T-helper 2 cell treated with Interferon-gamma antibody and Interleukin-4, amounts not matched to agents 5 μg/mL and 100 μg/mL, for 36 hours (primary cell): ENCODE results near the gene SEPTIN8.
"Not testable (repeated sequence)": the region's sequence is repeated elsewhere in the genome, so short reads cannot be mapped to it uniquely, and the experiment has no call there.

Experiments
- DNase-seq: peaks from one replicate; pipeline ENCODE4 v3.0.0; 2021; ENCODE audit warnings: low spot score
- H3K27ac Mint-ChIP-seq: one replicate; pipeline ENCODE4 v1.8.0; 2021; ENCODE audit warnings: mild to moderate bottlenecking, mixed read lengths
- H3K27me3 Mint-ChIP-seq: one replicate; pipeline ENCODE4 v1.8.0; 2021; ENCODE audit warnings: low read depth, mixed read lengths
- H3K36me3 Mint-ChIP-seq: one replicate; pipeline ENCODE4 v1.8.0; 2021; ENCODE audit warnings: low read depth, mixed read lengths
- H3K4me1 Mint-ChIP-seq: one replicate; pipeline ENCODE4 v1.8.0; 2021; ENCODE audit warnings: low read depth, mixed read lengths
- H3K4me3 Mint-ChIP-seq: one replicate; pipeline ENCODE4 v1.8.0; 2022; ENCODE audit warnings: mild to moderate bottlenecking, moderate library complexity, mixed read lengths
- H3K9me3 Mint-ChIP-seq: one replicate; pipeline ENCODE4 v1.8.0; 2021; ENCODE audit warnings: mixed read lengths

SEPTIN8 gene

DNA sequence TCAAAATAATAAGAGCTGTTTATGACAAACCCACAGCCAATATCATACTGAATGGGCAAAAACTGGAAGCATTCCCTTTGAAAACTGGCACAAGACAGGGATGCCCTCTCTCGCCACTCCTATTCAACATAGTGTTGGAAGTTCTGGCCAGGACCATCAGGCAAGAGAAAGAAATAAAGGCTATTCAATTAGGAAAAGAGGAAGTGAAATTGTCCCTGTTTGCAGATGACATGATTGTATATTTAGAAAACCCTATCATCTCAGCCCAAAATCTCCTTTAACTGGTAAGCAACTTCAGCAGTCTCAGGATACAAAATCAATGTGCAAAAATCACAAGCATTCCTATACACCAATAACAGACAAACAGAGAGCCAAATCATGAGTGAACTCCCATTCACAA, 27.2 kb upstream of the SEPTIN8 start:
- H3K27me3 Mint-ChIP-seq = peaks cover 58% of the 10 kb centered on the region
- H3K36me3 Mint-ChIP-seq, DNase-seq, H3K4me3 Mint-ChIP-seq, H3K9me3 Mint-ChIP-seq, H3K27ac Mint-ChIP-seq, H3K4me1 Mint-ChIP-seq: not testable (repeated sequence)

DNA sequence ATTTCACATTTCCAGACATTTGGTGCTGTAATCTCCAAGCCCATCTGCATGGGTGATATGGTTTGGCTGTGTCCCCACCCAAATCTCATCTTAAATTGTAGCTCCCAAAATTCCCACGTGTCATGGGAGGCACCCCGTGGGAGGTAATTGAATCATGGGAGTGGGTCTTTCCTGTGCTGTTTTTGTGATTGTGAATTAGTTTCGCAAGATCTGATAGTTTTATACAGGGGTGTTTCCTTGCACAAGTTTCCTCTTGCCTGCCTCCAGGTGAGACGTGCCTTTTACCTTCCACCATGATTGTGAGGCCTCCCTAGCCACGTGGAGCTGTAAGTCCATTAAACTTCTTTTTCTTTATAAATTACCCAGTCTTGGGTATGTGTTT, 25.6 kb upstream of the SEPTIN8 start:
- not testable (repeated sequence) for H3K4me1 Mint-ChIP-seq, H3K36me3 Mint-ChIP-seq, H3K27ac Mint-ChIP-seq, DNase-seq, H3K9me3 Mint-ChIP-seq, H3K4me3 Mint-ChIP-seq
- H3K27me3 Mint-ChIP-seq = peaks cover 58% of the 10 kb centered on the region

DNA sequence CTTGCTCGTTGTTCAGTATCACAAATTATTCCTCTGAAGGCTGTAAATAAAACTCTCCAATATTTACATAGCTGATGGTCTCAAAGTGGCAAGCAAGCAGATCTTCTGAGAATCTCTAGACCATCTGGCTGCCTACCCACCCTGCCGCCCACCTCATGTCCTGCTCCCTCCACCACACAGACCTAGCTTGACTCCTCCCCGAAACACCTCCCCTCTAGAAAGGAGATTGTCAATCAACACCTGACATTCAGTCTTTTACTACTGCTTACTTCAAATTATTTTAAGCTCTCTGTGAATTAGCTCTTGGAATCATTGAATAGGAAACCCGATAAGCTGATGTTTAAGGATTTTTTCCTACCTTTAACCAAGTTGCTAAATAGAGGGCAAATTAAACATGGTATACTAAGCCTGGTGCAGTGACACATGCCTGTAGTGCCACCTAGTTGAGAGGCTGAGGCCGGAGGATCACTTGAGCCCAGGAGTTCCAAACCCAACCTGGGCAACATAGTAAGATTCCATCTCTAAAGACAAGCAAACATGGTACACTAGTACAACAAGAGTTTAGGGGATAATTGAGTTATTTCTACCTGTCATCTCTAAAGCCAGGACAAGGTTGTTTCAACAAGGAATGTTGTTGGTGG, 25.1 kb upstream of the SEPTIN8 start:
- Mint-ChIP-seq H3K4me3 (no peak overlapping the region), H3K4me1 (peaks cover 4% of the 10 kb centered on the region), H3K36me3 (no peaks in the 10 kb centered on the region), H3K9me3 (no peaks in the 10 kb centered on the region), H3K27ac (no peak overlapping the region), H3K27me3 (peaks cover 56% of the 10 kb centered on the region)
- no peak for DNase-seq

DNA sequence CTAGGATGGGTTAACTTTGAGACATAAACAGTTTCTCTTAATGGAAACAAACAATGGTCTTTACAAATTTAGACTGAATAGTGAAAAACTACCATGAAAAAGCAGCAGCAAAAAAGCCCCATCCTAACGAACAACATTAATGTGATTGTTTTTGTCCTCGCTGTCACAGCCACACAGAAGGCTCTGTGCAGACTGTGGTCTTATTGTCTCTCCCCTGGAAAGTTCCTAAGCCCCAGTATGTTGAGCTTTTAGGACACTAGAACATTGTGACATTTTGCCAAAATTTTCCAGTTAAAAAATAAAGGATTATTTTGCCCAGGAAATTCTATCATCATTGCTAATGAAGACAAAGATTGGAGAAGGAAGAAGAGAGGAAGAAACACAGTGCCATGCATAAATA, 23.5 kb upstream of the SEPTIN8 start:
- Mint-ChIP-seq H3K4me1 (peaks cover 4% of the 10 kb centered on the region), H3K4me3 (no peak overlapping the region), H3K36me3 (no peaks in the 10 kb centered on the region), H3K27me3 (peaks cover 58% of the 10 kb centered on the region), H3K27ac (no peak overlapping the region), H3K9me3 (no peaks in the 10 kb centered on the region)
- DNase-seq = no peak

DNA sequence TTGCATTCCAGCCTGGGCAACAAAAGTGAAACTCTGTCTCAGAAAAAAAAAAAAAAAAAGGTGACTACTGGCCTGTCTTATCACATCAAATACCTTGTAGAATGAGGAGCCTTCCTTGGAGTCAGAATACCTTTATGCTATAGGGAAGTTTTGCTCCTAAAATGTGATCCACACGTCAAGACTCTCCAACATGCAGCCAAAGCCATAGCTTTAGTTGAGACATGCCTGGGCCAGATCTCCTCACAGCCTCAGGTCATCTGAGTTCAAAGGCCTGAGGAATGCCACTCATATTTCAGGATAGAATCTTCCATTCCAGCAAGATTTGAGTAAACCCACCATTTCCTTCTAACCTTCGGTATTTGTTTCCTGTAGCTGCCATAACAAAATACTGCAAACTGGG, 22.4 kb upstream of the SEPTIN8 start:
- DNase-seq = no peak
- H3K27ac Mint-ChIP-seq = no peak overlapping the region
- H3K9me3 Mint-ChIP-seq = no peaks in the 10 kb centered on the region
- H3K4me1 Mint-ChIP-seq = peaks cover 4% of the 10 kb centered on the region
- no peak overlapping the region for H3K4me3 Mint-ChIP-seq
- no peaks in the 10 kb centered on the region for H3K36me3 Mint-ChIP-seq
- H3K27me3 Mint-ChIP-seq = peaks cover 54% of the 10 kb centered on the region

DNA sequence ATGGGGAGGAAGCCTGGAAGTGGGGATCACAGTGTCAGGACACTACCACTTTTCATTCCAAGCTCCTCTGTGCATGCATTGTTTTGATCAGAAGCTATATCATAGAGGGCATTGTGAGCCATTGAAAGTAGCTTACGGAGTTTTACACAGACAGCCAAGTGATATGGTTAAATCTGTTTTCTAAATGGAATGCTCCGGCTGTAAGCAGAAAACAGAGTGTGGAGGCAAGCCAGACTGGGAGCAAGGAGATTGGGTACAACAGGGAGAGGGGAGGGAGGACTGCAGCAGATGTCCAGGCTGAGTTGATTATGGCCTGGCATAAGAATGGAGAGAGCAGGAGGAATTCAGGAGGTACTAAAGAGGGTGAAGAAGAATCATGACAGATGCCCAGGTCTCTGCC, 20.6 kb upstream of the SEPTIN8 start:
- Mint-ChIP-seq H3K27ac (no peak overlapping the region), H3K4me1 (peaks cover 4% of the 10 kb centered on the region), H3K36me3 (no peaks in the 10 kb centered on the region)

DNA sequence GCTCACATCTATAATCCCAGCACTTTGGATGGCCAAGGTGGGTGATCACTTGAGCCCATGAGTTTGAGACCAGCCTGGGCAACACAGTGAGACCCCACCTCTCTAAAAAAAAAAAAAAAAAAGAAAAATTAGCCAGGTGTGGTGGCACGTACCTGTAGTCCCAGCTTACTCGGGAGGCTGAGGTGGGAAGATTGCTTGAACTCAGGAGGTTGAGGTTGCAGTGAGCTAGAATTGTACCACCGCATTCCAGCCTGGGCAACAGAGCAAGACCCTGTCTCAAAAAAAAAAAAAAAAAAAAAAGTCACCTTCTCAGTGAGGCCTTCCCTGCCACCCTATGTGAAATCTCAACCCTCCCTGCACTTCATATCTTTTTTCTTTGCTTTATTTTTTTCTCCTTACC, 14.0 kb upstream of the SEPTIN8 start:
- Mint-ChIP-seq H3K4me1 (peaks cover 5% of the 10 kb centered on the region), H3K36me3 (no peaks in the 10 kb centered on the region), H3K4me3 (no peak overlapping the region), H3K27me3 (peaks cover 36% of the 10 kb centered on the region), H3K27ac (no peak overlapping the region), H3K9me3 (no peaks in the 10 kb centered on the region)
- no peak for DNase-seq

More for the DNA sequence above, 20.6 kb upstream of the SEPTIN8 start:
- no peak overlapping the region for H3K4me3 Mint-ChIP-seq
- DNase-seq = no peak
- H3K9me3 Mint-ChIP-seq = no peaks in the 10 kb centered on the region
- H3K27me3 Mint-ChIP-seq = peaks cover 54% of the 10 kb centered on the region

DNA sequence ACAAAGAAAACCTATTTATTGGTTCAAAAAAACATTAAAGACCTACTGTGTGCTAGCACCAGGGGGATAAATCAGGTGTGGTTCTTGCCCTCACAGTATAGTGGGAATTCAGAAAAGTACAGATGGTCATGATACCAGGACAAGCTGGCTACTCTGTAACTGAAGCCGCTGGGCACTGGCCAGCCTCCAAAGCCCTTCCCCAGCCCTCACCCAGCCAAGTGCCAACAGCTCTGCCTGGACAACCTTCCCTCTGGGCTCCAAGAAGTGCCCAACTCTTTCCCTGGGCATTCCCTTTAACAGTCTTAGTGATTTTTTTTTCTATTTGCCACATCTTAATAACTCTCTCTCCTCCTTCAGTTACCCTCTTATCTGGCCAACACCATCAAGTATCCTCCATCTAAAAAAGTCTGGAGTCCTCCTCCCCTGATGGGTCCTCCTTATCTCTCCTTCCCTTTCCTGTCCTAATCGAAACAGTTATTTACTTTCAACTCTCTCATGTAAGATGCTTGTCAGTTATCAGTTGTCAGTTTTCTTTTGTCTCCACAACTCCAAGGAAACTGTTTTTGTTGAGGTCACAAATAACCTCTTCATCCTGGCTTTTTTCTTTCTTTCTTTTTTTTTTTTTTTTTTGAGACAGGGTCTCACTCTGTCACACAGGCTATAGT, 13.3 kb upstream of the SEPTIN8 start:
- no peak overlapping the region for H3K27ac Mint-ChIP-seq
- H3K27me3 Mint-ChIP-seq = peaks cover 40% of the 10 kb centered on the region

DNA sequence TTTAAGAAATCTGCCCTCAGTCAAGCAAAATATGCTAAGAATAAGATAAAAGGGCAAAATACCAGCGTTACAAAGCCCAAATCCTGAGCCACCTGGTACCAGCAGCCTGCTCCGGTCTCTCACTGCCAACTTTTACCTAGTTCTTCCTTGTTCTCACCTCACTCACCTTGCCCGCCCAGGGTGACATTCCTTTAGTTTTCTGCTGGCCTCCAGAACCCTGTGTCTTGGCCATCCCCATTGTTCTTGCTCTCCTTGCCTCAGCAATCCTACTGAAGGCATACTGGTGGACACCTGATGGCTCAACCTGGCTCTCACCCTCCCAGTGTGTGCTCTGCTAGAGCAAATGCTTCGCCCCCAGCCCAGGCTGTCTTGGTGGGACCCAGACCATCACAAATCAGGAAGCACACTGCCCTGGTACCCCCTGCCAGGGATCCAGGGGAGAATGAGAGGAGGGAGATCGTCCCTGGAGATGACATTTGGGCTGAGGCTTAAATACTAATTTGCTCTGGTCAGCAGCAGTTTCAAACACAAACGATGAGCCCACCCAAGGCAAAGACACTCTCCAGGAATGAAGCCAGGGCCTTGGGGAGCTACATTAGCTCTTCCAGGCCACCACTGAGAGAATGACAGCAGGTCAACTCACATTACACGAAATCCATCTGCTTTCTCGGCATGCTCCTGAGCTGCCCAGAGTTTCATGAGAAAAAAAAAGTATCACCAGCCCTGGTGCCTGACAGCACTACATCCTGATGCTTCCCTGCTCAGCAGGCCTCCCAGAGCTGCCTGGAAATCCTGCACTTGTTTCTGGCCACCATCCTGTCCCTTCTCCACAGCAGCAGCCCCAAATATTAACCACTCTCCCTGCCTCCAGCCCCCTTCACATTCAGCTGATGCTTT, 12.2 kb upstream of the SEPTIN8 start:
- peaks cover 7% of the 10 kb centered on the region for H3K4me1 Mint-ChIP-seq
- H3K27me3 Mint-ChIP-seq = peaks cover 38% of the 10 kb centered on the region
- no peak overlapping the region for H3K27ac Mint-ChIP-seq
- no peak for DNase-seq
- H3K36me3 Mint-ChIP-seq = no peaks in the 10 kb centered on the region
- H3K4me3 Mint-ChIP-seq = no peak overlapping the region
- H3K9me3 Mint-ChIP-seq = no peaks in the 10 kb centered on the region

More for the DNA sequence above, 13.3 kb upstream of the SEPTIN8 start:
- no peaks in the 10 kb centered on the region for H3K36me3 Mint-ChIP-seq
- no peak for DNase-seq
- H3K4me3 Mint-ChIP-seq = no peak overlapping the region
- H3K4me1 Mint-ChIP-seq = peaks cover 5% of the 10 kb centered on the region
- no peaks in the 10 kb centered on the region for H3K9me3 Mint-ChIP-seq

DNA sequence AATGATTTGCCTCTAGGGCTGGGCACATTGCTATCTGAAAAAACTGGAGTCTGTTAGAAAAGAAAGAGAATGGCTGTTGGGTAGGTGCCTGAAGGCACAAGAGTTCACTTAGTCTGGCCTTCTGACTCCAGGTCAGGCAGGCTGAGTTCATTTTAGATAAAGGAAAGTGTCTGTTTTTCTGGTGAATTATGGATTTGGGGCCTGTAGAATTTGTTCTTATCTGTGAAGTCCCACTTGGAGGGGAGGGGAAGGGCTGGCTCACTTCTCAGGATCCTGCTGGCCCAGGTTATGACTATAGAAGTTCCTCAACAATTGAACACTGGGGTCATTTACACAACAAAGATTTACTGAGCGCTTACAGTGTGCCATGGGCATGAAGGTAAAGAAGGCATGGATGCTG, 11.5 kb upstream of the SEPTIN8 start:
- no peak for DNase-seq
- Mint-ChIP-seq H3K4me3 (no peak overlapping the region), H3K9me3 (no peaks in the 10 kb centered on the region), H3K27ac (no peak overlapping the region), H3K27me3 (peaks cover 34% of the 10 kb centered on the region), H3K36me3 (no peaks in the 10 kb centered on the region), H3K4me1 (peaks cover 7% of the 10 kb centered on the region)

DNA sequence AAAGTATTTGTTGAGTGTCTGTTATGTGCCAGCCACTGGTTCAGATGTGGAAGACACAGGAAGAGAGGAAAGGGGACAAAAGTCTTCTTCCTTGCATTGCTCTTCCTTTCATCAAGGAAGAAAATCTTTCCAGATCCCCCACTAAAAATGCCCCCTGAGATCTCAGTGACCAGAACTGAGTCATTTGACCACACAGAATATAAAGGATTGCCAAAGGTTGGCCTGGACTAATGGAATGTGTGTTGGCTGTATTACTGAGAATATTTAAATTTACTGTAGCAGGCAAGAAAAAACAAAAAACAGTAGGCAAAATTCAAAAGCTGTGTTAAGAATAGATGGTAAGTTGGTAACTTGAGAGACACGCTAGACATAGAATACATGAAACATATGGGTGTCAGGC, 10.0 kb upstream of the SEPTIN8 start:
- H3K27ac Mint-ChIP-seq = no peak overlapping the region
- peaks cover 10% of the 10 kb centered on the region for H3K4me1 Mint-ChIP-seq
- H3K36me3 Mint-ChIP-seq = no peaks in the 10 kb centered on the region
- no peak overlapping the region for H3K4me3 Mint-ChIP-seq
- H3K27me3 Mint-ChIP-seq = peaks cover 36% of the 10 kb centered on the region
- H3K9me3 Mint-ChIP-seq = no peaks in the 10 kb centered on the region
- no peak for DNase-seq

DNA sequence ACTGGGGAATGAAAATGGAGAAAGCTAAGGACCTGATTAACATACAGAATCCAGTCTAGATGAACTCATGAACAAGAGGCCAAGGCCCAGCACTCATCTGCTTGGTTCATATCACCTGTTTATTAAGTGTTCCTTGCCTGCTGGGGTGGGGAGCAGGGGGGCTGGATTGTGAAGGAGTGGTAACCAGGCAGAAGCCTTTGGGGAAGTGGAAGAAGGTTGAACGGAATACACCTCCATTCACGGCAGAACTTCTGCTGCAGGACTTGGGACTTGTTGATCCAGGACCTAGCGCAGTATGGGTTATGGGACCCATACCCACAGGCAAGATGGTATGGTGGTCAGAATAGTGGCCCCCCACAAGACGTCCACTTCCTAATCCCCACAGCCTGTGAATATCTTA, 8.8 kb upstream of the SEPTIN8 start:
- Mint-ChIP-seq H3K27ac (no peak overlapping the region), H3K9me3 (no peaks in the 10 kb centered on the region), H3K4me1 (peaks cover 18% of the 10 kb centered on the region), H3K4me3 (no peak overlapping the region), H3K27me3 (peaks cover 48% of the 10 kb centered on the region), H3K36me3 (no peaks in the 10 kb centered on the region)
- DNase-seq = no peak

DNA sequence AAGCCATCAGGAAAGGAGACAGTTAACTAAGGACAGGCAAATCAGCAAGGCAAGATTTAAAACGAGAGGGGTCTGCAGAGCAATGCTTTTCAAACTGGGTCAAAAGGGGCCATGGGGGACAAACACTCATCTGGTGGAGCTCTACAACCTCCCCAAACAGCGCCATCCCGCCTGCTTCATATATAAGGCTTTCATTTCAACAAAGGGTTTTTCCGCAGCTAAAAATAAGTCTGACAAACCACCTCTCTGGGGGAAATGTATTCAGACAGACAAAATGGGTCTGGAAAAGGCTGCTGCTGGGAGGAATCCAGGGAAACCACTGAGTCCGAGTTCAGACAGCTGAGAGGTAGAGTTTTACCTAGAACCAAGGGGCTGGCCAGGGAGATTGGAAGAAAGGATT, 8.3 kb upstream of the SEPTIN8 start:
- Mint-ChIP-seq H3K4me3 (no peak overlapping the region), H3K27me3 (peaks cover 50% of the 10 kb centered on the region), H3K4me1 (peaks cover 18% of the 10 kb centered on the region), H3K9me3 (no peaks in the 10 kb centered on the region), H3K36me3 (no peaks in the 10 kb centered on the region), H3K27ac (no peak overlapping the region)
- no peak for DNase-seq

DNA sequence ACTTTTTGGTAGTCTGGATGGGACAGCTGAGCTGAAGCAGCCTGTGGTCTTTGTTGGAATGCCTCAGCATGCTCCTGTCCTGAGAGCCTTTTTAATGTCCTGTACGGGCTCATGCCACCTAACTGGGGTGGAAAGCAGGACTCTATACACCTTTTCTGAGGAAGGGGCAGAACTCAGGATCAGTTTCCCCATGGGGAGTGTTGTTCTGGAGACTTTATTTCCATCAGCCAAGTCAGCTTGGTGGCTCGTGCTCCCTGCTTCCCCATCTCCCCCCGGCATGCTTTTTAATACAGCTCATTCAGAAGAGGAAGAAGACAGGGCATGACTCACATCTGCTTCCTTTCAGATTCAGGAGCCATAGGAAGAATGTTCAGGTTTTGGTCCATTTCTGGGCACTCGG, 5.1 kb upstream of the SEPTIN8 start:
- H3K9me3 Mint-ChIP-seq = no peaks in the 10 kb centered on the region
- no peaks in the 10 kb centered on the region for H3K36me3 Mint-ChIP-seq
- no peak for DNase-seq
- no peak overlapping the region for H3K4me3 Mint-ChIP-seq
- no peak overlapping the region for H3K27ac Mint-ChIP-seq
- peaks cover 29% of the 10 kb centered on the region for H3K4me1 Mint-ChIP-seq
- peaks cover 62% of the 10 kb centered on the region for H3K27me3 Mint-ChIP-seq
